HS-5 (cell line): ENCODE data around the gene DDN.

Experiments used
- DNase-seq: peaks from one replicate; pipeline ENCODE4 v3.0.0-alpha.2; 2012; ENCODE audit warnings: low read depth

DDN gene

DNA sequence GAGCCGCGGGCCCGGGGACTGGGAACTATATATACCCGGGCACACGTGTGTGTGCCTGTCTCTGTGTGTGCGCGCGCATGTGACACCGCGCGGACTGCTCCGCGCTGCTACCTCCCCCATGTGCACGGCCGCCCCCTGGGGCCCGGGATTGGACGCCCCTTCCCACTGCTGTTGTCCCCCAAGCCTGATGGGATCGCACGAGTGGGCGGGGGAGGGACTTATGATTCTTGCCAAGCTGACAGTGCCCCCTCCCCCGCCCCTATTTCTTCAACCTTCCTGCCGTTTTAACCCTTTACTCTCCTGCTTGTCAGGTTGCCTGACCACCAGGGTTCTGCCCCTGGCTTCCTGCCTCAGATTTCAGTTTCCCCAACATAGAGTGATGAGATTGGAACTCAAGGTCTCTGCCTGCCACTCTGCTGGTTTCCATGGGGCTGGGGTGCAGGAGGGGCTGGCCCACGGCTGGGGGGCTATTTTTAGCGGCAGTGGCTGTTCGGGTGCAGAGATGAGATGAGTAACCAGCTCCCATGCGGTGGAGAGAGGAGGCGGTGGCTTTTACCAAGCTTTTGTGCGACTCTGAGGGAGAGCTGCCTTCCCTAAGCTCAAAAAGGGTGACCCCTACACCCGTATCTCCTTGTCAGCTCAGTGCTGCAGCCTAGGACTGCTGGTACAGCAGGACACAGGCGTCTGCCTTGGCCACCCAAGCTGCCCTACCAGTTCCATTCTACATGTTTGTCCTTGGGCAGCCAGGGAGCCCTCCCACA is at the start of gene DDN:
DDN (minus strand) TSS at position 5 of the 761 bp plus-strand sequence. CDS start 88 bp downstream, outside the sequence.
- no peak for DNase-seq

DNA sequence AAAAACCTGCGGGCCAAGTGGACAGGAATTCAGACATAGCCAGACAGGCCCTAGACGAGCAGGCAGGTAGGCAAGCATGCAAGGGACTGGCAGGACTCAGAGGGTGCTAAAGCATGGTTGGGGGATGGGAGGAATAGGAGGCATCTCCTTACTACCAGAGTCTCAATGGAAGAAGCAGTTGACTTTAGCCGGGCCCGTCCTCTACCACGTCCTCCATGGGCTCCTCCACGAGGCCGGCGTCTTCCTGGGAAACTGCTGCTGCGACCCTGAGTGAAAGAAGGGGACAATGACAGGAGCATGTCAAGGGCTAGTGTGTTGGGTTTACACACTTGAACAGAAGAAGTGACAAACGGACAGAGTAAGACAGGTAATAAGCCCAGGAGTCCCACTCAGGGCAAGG is 49.8 kb upstream of the DDN start:
- no peak for DNase-seq

DNA sequence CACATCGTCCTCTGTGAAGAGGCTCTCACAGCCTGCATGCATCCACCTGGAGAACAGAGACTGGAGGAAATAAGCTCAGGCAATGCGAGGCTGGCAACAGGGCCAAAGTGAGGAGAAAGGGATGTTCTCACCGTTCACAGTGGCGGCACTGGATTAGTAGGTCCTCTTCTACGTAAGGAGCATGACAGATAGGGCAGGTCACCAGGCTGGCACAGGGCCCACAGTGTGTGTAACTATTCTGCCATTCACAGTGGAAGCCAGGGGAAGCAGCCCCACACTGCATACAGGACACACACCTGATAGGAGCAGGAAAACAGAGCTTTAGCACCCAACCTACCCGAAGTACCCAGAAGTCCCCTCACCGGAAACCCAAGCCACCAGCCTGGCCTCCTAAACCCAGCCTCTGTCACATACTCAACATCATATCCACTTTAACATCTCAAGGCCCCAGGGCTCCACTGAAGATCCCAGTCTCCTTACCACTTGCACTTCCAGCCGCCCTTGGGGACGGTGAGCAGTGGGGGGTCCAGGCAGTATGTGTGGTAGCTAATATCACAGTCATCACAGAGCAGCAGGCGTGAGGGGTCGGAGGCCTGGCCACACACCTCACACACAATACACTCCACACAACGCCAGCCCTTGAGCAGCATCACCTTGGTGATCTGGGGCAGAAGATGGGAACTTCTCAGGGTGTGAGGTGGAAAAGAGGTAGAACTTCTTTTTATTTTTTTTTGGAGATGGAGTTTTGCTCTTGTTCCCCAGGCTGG is 47.1 kb upstream of the DDN start:
- DNase-seq: no peak

- no peak for DNase-seq
Observed at GRCh38 chr12:49044660-49045059, 45.5 kb upstream of the DDN start.

DNA sequence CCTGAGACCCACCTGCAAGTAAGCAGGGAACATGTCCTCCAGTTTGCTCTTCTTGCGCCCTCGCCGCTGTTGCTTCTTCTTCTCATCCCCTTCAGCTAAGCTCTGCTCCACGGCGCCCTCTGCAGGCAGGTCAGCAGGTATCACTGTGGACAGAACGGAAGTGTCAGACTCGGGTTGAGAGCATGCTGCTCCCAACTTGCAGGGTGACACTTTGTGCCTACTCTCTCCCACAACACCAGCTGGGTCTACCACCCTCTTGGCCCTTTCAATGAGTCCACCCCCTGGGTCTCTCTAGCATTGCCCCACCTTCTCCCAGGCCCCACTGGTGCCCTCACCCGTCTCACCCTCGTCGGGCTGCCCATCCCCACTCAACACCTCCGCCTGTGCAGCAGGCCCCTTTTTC is 44.7 kb upstream of the DDN start:
- no peak for DNase-seq

DNA sequence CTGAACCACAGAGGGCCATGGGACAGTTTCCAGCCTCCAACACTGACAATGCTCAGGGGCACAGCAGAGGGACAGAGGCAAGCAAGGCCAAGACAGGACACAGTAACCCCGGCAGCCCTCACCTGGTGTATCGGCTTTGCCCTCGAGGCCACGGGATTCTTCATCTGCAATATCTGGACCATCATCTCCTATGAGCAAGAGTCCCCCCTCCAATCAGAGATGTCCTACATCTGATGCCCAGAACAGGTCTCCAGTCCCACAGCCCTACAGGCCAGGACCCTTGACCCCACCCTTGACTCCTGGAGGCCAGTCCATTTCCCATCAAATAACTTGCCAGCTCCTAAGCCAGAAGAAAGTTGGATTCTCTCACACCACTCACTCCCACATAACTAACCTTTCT is 44.1 kb upstream of the DDN start:
- no peak for DNase-seq

GRCh38 chr12:49041881-49042484 is 42.8 kb upstream of the DDN start:
- no peak for DNase-seq

GRCh38 chr12:49041036-49041880 is 42.1 kb upstream of the DDN start:
- DNase-seq: no peak

GRCh38 chr12:49040364-49040855 is 41.2 kb upstream of the DDN start:
- no peak for DNase-seq

GRCh38 chr12:49039421-49040363 is 40.5 kb upstream of the DDN start:
- no peak for DNase-seq

GRCh38 chr12:49038291-49038955 is 39.2 kb upstream of the DDN start:
- no peak for DNase-seq

- no peak for DNase-seq
Observed at GRCh38 chr12:49037947-49038237, 38.7 kb upstream of the DDN start.

DNA sequence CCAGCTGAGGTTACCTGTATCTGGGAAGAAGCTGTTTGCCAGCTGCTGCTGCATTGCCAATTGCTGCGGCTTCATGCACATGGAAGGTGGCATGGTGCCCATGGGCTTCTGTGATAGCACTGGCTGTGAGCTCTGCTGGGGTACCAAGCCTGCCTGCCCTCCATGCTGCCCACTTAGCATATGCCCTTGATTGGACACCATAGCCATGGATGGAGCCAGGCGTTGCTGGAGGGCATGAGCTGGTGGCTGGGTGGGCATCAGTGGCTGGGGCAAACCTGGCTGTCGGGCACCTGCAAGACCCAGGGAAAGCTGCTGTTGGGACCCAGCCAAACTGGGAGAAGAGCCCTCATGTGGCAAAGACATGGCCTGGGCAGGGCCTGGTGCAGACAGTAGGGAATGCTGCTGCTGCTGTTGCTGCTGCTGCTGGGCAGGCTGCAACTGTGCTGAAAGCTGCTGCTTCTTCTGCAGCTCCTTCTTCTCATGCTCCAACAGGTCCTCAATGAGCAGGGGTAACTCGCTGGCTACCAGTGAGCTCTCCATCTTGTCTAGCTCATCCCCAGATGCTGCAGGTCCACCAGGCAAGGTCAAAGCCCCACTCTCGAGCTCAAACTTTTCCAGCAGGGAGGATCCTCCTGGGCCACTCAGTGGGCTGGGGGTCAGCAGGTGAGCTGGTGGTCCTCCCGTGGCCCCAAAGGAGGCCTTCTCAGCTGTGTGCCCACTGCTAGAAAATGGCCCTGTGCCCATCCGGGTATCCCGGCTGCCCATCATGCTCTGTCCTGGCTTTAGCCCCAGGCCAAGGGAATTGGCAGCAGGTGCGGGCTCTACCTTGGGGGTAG is 38.2 kb upstream of the DDN start:
- DNase-seq: no peak

GRCh38 chr12:49036029-49036428 is 36.9 kb upstream of the DDN start:
- DNase-seq: no peak

DNA sequence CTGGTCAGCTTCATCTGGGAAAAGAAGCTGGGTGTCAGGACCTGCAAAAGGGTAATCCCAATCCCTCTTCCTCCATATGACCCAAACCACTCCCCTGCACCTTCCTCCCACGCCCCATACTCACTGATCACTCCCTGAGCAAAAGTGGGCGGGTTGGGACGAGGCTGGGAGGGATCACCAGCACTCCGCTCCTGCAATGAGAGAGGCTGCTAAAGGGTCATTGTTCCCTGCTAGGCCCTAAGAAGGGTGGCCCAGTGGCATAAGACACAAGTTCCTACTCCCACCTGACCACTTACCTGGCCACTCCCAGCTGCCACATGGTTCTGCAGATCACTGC is 35.1 kb upstream of the DDN start:
- no peak for DNase-seq

DNA sequence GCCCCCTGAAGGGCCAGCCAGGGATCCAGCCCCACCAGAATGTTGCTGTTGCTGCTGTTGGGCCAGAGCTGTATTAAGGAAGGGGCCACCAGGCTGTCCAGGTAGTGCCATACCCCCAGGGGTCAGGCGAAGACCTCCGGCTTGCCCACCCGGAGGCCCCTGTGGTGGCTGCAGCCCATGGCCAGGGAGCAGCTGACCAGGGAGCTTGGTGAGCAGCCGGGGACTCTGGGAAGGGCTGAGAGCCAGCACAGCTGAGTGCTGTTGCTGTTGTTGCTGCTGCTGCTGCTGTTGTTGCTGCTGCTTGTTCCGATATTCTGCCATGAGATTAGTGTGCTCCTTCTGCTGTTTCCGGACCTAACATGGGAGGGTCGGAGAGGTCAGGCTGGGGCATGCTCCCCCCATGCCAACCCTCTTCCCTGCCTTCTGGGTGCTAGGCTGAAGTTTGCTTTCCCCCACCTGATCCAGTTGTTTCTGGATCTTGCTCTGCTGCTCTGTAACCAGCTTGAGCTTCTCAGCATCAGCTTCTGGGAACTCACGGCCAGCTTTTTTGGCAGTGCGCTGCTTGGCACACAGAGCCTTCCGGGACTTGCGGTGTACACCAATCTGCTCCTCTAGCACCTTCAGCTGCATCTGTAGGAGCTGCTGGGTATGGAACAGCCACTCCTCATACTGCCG is 34.6 kb upstream of the DDN start:
- no peak for DNase-seq

- no peak for DNase-seq
Observed at GRCh38 chr12:49032679-49033447, 33.7 kb upstream of the DDN start.

DNA sequence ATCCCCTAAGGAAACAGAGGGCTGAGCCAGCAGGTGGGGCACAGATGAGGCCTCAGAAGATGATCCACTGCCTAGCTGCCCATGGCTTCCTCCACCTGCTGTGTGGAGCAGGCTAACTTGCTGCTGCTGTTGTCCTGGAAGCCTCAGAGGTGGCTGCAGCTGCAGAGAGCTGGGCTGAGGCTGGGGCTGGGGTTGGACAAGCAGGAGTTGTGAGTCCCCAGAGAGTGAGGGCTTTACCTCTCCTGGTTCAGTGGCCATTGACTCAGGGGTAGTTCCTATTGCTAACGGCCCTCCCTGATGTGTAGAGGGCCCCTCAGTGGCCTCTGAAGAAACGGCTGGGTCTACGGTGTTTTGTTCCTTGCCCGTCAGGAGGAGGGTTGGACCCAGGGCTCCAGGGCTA is 33.1 kb upstream of the DDN start:
- no peak for DNase-seq
